Measurements from ENCODE around the gene LILRA6.
"Not testable (repeated sequence)": the region's sequence is repeated elsewhere in the genome, so short reads cannot be mapped to it uniquely, and the experiment has no call there.

GRCh38 chr19:54239491-54240371 is 2.9 kb downstream of the LILRA6 start:
- TF ChIP-seq, protein P1, sequence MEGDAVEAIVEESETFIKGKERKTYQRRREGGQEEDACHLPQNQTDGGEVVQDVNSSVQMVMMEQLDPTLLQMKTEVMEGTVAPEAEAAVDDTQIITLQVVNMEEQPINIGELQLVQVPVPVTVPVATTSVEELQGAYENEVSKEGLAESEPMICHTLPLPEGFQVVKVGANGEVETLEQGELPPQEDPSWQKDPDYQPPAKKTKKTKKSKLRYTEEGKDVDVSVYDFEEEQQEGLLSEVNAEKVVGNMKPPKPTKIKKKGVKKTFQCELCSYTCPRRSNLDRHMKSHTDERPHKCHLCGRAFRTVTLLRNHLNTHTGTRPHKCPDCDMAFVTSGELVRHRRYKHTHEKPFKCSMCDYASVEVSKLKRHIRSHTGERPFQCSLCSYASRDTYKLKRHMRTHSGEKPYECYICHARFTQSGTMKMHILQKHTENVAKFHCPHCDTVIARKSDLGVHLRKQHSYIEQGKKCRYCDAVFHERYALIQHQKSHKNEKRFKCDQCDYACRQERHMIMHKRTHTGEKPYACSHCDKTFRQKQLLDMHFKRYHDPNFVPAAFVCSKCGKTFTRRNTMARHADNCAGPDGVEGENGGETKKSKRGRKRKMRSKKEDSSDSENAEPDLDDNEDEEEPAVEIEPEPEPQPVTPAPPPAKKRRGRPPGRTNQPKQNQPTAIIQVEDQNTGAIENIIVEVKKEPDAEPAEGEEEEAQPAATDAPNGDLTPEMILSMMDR (conservative IDR thresholded peaks at IDR 0.05), result not testable (repeated sequence)
- TF ChIP-seq EZH2 (IDR thresholded peaks at IDR 0.05; ENCODE audit: low read depth), result not testable (repeated sequence)
